ENCODE results near the gene AGAP5.

DNA sequence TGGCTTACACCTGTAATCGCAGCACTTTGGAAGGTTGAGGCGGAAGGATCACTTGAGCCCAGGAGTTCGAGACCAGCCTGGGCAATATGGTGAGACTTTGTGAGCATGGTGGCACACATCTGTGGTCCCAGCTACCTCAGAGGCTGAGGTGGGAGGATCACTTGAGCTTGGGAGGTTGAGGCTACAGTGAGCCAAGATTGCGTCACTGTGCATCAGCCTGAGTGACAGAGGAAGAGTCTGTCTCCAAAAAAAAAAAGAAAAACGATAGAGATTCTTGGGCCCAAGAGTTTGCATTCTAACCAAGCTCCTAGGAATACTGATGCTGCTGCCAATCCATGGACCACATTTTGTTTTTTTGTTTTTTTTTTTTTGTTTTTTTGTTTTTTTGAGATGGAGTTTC is 68.7 kb downstream of the AGAP5 start:
- TF ChIP-seq KMT2A (CRISPR knock-in tag; IDR thresholded peaks at IDR 0.05) (no peak), ZSCAN20 (CRISPR knock-in tag; IDR thresholded peaks at IDR 0.05; ENCODE audit: borderline replicate concordance) (no peak), ZNF546 (CRISPR knock-in tag; conservative IDR thresholded peaks at IDR 0.05) (no peak), NR2C2 (CRISPR knock-in tag; IDR thresholded peaks at IDR 0.05; ENCODE audit: borderline replicate concordance) (no peak)
- TF ChIP-seq, protein P1, sequence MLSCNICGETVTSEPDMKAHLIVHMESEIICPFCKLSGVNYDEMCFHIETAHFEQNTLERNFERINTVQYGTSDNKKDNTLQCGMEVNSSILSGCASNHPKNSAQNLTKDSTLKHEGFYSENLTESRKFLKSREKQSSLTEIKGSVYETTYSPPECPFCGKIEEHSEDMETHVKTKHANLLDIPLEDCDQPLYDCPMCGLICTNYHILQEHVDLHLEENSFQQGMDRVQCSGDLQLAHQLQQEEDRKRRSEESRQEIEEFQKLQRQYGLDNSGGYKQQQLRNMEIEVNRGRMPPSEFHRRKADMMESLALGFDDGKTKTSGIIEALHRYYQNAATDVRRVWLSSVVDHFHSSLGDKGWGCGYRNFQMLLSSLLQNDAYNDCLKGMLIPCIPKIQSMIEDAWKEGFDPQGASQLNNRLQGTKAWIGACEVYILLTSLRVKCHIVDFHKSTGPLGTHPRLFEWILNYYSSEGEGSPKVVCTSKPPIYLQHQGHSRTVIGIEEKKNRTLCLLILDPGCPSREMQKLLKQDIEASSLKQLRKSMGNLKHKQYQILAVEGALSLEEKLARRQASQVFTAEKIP (CRISPR knock-in tag; IDR thresholded peaks at IDR 0.05; ENCODE audit: borderline replicate concordance), result no peak
- TF ChIP-seq, protein P2, sequence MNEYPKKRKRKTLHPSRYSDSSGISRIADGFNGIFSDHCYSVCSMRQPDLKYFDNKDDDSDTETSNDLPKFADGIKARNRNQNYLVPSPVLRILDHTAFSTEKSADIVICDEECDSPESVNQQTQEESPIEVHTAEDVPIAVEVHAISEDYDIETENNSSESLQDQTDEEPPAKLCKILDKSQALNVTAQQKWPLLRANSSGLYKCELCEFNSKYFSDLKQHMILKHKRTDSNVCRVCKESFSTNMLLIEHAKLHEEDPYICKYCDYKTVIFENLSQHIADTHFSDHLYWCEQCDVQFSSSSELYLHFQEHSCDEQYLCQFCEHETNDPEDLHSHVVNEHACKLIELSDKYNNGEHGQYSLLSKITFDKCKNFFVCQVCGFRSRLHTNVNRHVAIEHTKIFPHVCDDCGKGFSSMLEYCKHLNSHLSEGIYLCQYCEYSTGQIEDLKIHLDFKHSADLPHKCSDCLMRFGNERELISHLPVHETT (CRISPR knock-in tag; conservative IDR thresholded peaks at IDR 0.05), result no peak
- TF ChIP-seq, protein P3, sequence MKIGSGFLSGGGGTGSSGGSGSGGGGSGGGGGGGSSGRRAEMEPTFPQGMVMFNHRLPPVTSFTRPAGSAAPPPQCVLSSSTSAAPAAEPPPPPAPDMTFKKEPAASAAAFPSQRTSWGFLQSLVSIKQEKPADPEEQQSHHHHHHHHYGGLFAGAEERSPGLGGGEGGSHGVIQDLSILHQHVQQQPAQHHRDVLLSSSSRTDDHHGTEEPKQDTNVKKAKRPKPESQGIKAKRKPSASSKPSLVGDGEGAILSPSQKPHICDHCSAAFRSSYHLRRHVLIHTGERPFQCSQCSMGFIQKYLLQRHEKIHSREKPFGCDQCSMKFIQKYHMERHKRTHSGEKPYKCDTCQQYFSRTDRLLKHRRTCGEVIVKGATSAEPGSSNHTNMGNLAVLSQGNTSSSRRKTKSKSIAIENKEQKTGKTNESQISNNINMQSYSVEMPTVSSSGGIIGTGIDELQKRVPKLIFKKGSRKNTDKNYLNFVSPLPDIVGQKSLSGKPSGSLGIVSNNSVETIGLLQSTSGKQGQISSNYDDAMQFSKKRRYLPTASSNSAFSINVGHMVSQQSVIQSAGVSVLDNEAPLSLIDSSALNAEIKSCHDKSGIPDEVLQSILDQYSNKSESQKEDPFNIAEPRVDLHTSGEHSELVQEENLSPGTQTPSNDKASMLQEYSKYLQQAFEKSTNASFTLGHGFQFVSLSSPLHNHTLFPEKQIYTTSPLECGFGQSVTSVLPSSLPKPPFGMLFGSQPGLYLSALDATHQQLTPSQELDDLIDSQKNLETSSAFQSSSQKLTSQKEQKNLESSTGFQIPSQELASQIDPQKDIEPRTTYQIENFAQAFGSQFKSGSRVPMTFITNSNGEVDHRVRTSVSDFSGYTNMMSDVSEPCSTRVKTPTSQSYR (CRISPR knock-in tag; IDR thresholded peaks at IDR 0.05; ENCODE audit: borderline replicate concordance), result no peak
- TF ChIP-seq, protein P4, sequence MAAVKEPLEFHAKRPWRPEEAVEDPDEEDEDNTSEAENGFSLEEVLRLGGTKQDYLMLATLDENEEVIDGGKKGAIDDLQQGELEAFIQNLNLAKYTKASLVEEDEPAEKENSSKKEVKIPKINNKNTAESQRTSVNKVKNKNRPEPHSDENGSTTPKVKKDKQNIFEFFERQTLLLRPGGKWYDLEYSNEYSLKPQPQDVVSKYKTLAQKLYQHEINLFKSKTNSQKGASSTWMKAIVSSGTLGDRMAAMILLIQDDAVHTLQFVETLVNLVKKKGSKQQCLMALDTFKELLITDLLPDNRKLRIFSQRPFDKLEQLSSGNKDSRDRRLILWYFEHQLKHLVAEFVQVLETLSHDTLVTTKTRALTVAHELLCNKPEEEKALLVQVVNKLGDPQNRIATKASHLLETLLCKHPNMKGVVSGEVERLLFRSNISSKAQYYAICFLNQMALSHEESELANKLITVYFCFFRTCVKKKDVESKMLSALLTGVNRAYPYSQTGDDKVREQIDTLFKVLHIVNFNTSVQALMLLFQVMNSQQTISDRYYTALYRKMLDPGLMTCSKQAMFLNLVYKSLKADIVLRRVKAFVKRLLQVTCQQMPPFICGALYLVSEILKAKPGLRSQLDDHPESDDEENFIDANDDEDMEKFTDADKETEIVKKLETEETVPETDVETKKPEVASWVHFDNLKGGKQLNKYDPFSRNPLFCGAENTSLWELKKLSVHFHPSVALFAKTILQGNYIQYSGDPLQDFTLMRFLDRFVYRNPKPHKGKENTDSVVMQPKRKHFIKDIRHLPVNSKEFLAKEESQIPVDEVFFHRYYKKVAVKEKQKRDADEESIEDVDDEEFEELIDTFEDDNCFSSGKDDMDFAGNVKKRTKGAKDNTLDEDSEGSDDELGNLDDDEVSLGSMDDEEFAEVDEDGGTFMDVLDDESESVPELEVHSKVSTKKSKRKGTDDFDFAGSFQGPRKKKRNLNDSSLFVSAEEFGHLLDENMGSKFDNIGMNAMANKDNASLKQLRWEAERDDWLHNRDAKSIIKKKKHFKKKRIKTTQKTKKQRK (IDR thresholded peaks at IDR 0.05; ENCODE audit: low read length), result no peak
- TF ChIP-seq, protein P5, sequence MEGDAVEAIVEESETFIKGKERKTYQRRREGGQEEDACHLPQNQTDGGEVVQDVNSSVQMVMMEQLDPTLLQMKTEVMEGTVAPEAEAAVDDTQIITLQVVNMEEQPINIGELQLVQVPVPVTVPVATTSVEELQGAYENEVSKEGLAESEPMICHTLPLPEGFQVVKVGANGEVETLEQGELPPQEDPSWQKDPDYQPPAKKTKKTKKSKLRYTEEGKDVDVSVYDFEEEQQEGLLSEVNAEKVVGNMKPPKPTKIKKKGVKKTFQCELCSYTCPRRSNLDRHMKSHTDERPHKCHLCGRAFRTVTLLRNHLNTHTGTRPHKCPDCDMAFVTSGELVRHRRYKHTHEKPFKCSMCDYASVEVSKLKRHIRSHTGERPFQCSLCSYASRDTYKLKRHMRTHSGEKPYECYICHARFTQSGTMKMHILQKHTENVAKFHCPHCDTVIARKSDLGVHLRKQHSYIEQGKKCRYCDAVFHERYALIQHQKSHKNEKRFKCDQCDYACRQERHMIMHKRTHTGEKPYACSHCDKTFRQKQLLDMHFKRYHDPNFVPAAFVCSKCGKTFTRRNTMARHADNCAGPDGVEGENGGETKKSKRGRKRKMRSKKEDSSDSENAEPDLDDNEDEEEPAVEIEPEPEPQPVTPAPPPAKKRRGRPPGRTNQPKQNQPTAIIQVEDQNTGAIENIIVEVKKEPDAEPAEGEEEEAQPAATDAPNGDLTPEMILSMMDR (CRISPR knock-in tag; IDR thresholded peaks at IDR 0.05), result no peak
- TF ChIP-seq, protein P6, sequence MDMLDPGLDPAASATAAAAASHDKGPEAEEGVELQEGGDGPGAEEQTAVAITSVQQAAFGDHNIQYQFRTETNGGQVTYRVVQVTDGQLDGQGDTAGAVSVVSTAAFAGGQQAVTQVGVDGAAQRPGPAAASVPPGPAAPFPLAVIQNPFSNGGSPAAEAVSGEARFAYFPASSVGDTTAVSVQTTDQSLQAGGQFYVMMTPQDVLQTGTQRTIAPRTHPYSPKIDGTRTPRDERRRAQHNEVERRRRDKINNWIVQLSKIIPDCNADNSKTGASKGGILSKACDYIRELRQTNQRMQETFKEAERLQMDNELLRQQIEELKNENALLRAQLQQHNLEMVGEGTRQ (IDR thresholded peaks at IDR 0.05; ENCODE audit: low read depth, low read length), result no peak
- TF ChIP-seq, protein P6 (CRISPR knock-in tag; IDR thresholded peaks at IDR 0.05; ENCODE audit: borderline replicate concordance), result no peak

Data from HepG2 (cell line).